IMR-90 (cell line): Measurements from ENCODE around the gene PIH1D1. TPM values are rescaled to one million over a fixed set of nuclear protein-coding genes. Genes with fewer than 3 reads are reported as not detected.

Source experiments
- ATAC-seq: fragments of 200-7000 bp; cut with Tn5 transposase; 2 replicates; pipeline ENCODE4 v1.9.1; 2020; ENCODE audit warnings: low read depth, mild to moderate bottlenecking, moderate library complexity
- BruUV-seq: library from RNA; stranded (reverse); fragments of 400-500 nt; replicated peaks from 2 replicates; lab custom pipeline; 2021; lab: Mats Ljungman, UMichigan
- CTCF ChIA-PET: fragments of 300-600 bp; formaldehyde crosslinking; extraction: SDS; loops from one replicate; lab custom pipeline; 2021; ENCODE audit warnings: antibody characterized with exemption; lab: Yijun Ruan, JAX
- POLR2A ChIA-PET: fragments of 300-600 bp; sonication (Branson Sonifier 250); formaldehyde crosslinking; loops from one replicate; lab custom pipeline; 2022; ENCODE audit warnings: antibody characterized with exemption; ENCODE audit not compliant: unreplicated experiment; lab: Charles Lee
- DNase-seq: peaks from one replicate; pipeline ENCODE4 v3.0.0; 2013
- H2AFZ ChIP-seq: replicated peaks from 2 replicates; pipeline ENCODE3; 2013; ENCODE audit warnings: low read length, mild to moderate bottlenecking; ENCODE audit not compliant: poor library complexity
- H2AK5ac ChIP-seq: 2 replicates; pipeline ENCODE4 v1.6.1; 2013; ENCODE audit warnings: low read depth, low read length, inconsistent platforms
- H2AK9ac ChIP-seq: replicated peaks from 2 replicates; pipeline ENCODE3; 2013; ENCODE audit warnings: mild to moderate bottlenecking, low read depth, low read length, moderate library complexity; ENCODE audit not compliant: poor library complexity
- H2BK120ac ChIP-seq: 2 replicates; pipeline ENCODE4 v1.6.1; 2013; ENCODE audit warnings: low read depth, low read length, inconsistent platforms
- H2BK15ac ChIP-seq: 3 replicates; pipeline ENCODE4 v1.6.1; 2013; ENCODE audit warnings: low read depth, low read length, inconsistent platforms
- H2BK20ac ChIP-seq: 2 replicates; pipeline ENCODE4 v1.6.1; 2013; ENCODE audit warnings: low read depth, mild to moderate bottlenecking, inconsistent platforms, low read length, moderate library complexity
- H2BK5ac ChIP-seq: 2 replicates; pipeline ENCODE4 v1.6.1; 2013; ENCODE audit warnings: mild to moderate bottlenecking, low read depth, low read length, inconsistent platforms; ENCODE audit not compliant: poor library complexity, severe bottlenecking
- H3K14ac ChIP-seq: replicated peaks from 2 replicates; pipeline ENCODE4 v1.6.1; 2013; ENCODE audit warnings: low read depth, low read length, inconsistent platforms
- H3K18ac ChIP-seq: 2 replicates; pipeline ENCODE4 v1.6.1; 2013; ENCODE audit warnings: low read depth, low read length, control low read depth
- H3K23ac ChIP-seq: 2 replicates; pipeline ENCODE4 v1.6.1; 2013; ENCODE audit warnings: low read depth, low read length, inconsistent platforms
- H3K27ac ChIP-seq: 2 replicates; pipeline ENCODE4 v1.5.1; 2013; ENCODE audit warnings: mild to moderate bottlenecking, control low read depth, low read length; ENCODE audit not compliant: insufficient read depth
- H3K27me3 ChIP-seq: 2 replicates; pipeline ENCODE4 v1.6.1; 2013; ENCODE audit warnings: low read length; ENCODE audit not compliant: control insufficient read depth, insufficient read depth
- H3K36me3 ChIP-seq: 2 replicates; pipeline ENCODE4 v1.6.1; 2013; ENCODE audit warnings: low read length, mixed read lengths; ENCODE audit not compliant: control insufficient read depth, insufficient read depth
- H3K4ac ChIP-seq: 2 replicates; pipeline ENCODE4 v1.6.1; 2013; ENCODE audit warnings: low read depth, low read length, inconsistent platforms
- H3K4me1 ChIP-seq: 2 replicates; pipeline ENCODE4 v1.6.1; 2013; ENCODE audit warnings: low read length, mixed read lengths; ENCODE audit not compliant: control insufficient read depth, insufficient read depth
- H3K4me2 ChIP-seq: 2 replicates; pipeline ENCODE4 v1.6.1; 2013; ENCODE audit warnings: low read depth, mild to moderate bottlenecking, control low read depth, low read length, moderate library complexity
- H3K4me3 ChIP-seq: 2 replicates; pipeline ENCODE4 v1.5.1; 2013; ENCODE audit warnings: low read depth, mild to moderate bottlenecking, control low read depth, low read length, moderate library complexity; ENCODE audit not compliant: insufficient read depth
- H3K56ac ChIP-seq: 2 replicates; pipeline ENCODE4 v1.6.1; 2013; ENCODE audit warnings: low read length, inconsistent platforms; ENCODE audit not compliant: insufficient read depth; ENCODE audit errors: extremely low read depth
- H3K79me1 ChIP-seq, 2 experiments: 2 replicates each; pipeline ENCODE4 v1.6.1; 2013; ENCODE audit warnings: low read length in 2 of 2, inconsistent platforms in 1 of 2, low read depth in 1 of 2
- H3K9ac ChIP-seq: 2 replicates; pipeline ENCODE4 v1.6.1; 2013; ENCODE audit warnings: low read depth, low read length, control low read depth
- H3K9me1 ChIP-seq: 2 replicates; pipeline ENCODE4 v1.6.1; 2013; ENCODE audit warnings: low read length, inconsistent platforms; ENCODE audit not compliant: insufficient read depth
- H3K9me3 ChIP-seq: 2 replicates; pipeline ENCODE4 v1.6.1; 2013; ENCODE audit warnings: low read length; ENCODE audit not compliant: control insufficient read depth, insufficient read depth
- H4K20me1 ChIP-seq: 2 replicates; pipeline ENCODE4 v1.6.1; 2013; ENCODE audit warnings: low read length, inconsistent platforms; ENCODE audit not compliant: insufficient read depth
- H4K5ac ChIP-seq: 2 replicates; pipeline ENCODE4 v1.6.1; 2013; ENCODE audit warnings: mild to moderate bottlenecking, low read depth, low read length, control low read depth
- H4K8ac ChIP-seq, 2 experiments: 2 replicates each; pipeline ENCODE4 v1.6.1; 2013; ENCODE audit warnings: low read depth in 2 of 2, low read length in 2 of 2, control low read depth in 1 of 2, inconsistent platforms in 1 of 2
- H4K91ac ChIP-seq: 2 replicates; pipeline ENCODE4 v1.6.1; 2013; ENCODE audit warnings: low read depth, low read length, inconsistent platforms; ENCODE audit not compliant: insufficient read depth
- BHLHE40 ChIP-seq: fragments of 150-350 bp; IDR thresholded peaks from 2 replicates; pipeline ENCODE4 v1.6.1; 2016; ENCODE audit warnings: mild to moderate bottlenecking, low read depth, low read length
- CEBPB ChIP-seq: IDR thresholded peaks from 2 replicates; pipeline ENCODE4 v1.6.1; 2012; ENCODE audit warnings: low read depth, low read length, improper control_type of control experiment
- ELK1 ChIP-seq: fragments of 150-350 bp; IDR thresholded peaks from 2 replicates; pipeline ENCODE4 v1.6.1; 2016; ENCODE audit warnings: low read depth, mild to moderate bottlenecking, low read length, moderate library complexity, borderline replicate concordance
- MAFK ChIP-seq: IDR thresholded peaks from 2 replicates; pipeline ENCODE4 v1.6.1; 2012; ENCODE audit warnings: low read depth, low read length, improper control_type of control experiment
- MAZ ChIP-seq: IDR thresholded peaks from 2 replicates; pipeline ENCODE4 v1.6.1; 2012; ENCODE audit warnings: low read depth, mild to moderate bottlenecking, low read length, improper control_type of control experiment, moderate library complexity, borderline replicate concordance
- MXI1 ChIP-seq: IDR thresholded peaks from 2 replicates; pipeline ENCODE4 v1.6.1; 2012; ENCODE audit warnings: low read depth, mild to moderate bottlenecking, low read length, moderate library complexity, borderline replicate concordance
- NFE2L2 ChIP-seq: fragments of 150-350 bp; IDR thresholded peaks from 2 replicates; pipeline ENCODE4 v1.6.1; 2016; ENCODE audit warnings: low read depth, mild to moderate bottlenecking, low read length
- POLR2A ChIP-seq: IDR thresholded peaks from 2 replicates; pipeline ENCODE4 v1.6.1; 2012; ENCODE audit warnings: mild to moderate bottlenecking, low read depth, low read length
- RAD21 ChIP-seq: IDR thresholded peaks from 2 replicates; pipeline ENCODE4 v1.6.1; 2012; ENCODE audit warnings: low read length, improper control_type of control experiment
- RCOR1 ChIP-seq: IDR thresholded peaks from 2 replicates; pipeline ENCODE4 v1.6.1; 2012; ENCODE audit warnings: mild to moderate bottlenecking, low read length, improper control_type of control experiment; ENCODE audit not compliant: insufficient replicate concordance
- RFX5 ChIP-seq: IDR thresholded peaks from 2 replicates; pipeline ENCODE4 v1.8.0; 2012; ENCODE audit warnings: low read depth, mild to moderate bottlenecking, low read length, moderate library complexity
- SMC3 ChIP-seq: fragments of 150-350 bp; IDR thresholded peaks from 2 replicates; pipeline ENCODE4 v1.6.1; 2016; ENCODE audit warnings: low read depth, mild to moderate bottlenecking, antibody characterized with exemption, low read length, moderate library complexity
- USF2 ChIP-seq: fragments of 150-350 bp; IDR thresholded peaks from 2 replicates; pipeline ENCODE4 v1.6.1; 2017; ENCODE audit warnings: mild to moderate bottlenecking, antibody characterized with exemption, low read length, low read depth
- WGBS, 2 experiments: methylation state at CpG; one replicate each; pipeline versions ENCODE4 v1.1.5 to v1.1.7; 2013; ENCODE audit warnings: missing lambda C conversion rate in 2 of 2; ENCODE audit not compliant: insufficient read length in 1 of 2; ENCODE audit errors: extremely low coverage in 2 of 2; 5-methylcytosine and 5-hydroxymethylcytosine counted together
- dilution Hi-C: fragments of 300-500 bp; cut with HindIII; formaldehyde crosslinking; loops from one replicate; pipeline ENCODE4 v1.14.3; 2018; ENCODE audit warnings: low sequenced_read_pairs; ENCODE audit not compliant: unreplicated experiment
- in situ Hi-C: fragments of 300-500 bp; cut with MboI; formaldehyde crosslinking; loops from 3 replicates; pipeline ENCODE4 v1.14.3; 2019; ENCODE audit warnings: low sequenced_read_pairs, inconsistent platforms, mixed read lengths
- intact Hi-C: fragments of 100-400 bp; cut with micrococcal nuclease; formaldehyde crosslinking; loops from 2 replicates; pipeline ENCODE4 v1.10.0; 2022
- polyA plus RNA-seq, 3 experiments: library from polyadenylated mRNA; depleted of rRNA; stranded (reverse); fragments of >200 nt; gene quantifications; 2 replicates each; pipeline ENCODE4 v1.2.3, GENCODE V29; 2012; ENCODE audit warnings: low replicate concordance in 1 of 3
- total RNA-seq: library from RNA; depleted of rRNA; stranded (reverse); fragments of >200 nt; gene quantifications from 2 replicates; pipeline ENCODE4 v1.2.3, GENCODE V29; 2012

PIH1D1 gene
- total and polyA plus RNA-seq, 2 of the 4 experiments (the other 2 are of a cell fraction): 77.9 to 122 TPM

- ChIA-PET CTCF (interaction anchor here (0.6 to 1.3 kb wide), 5 partner anchors 15 to 375 kb away, joined by 3 to 5 read pairs (median 4); partner anchors contain the start of gene ALDH16A1), POLR2A (interaction anchor here (0.6 kb wide), 1 partner anchor 8 kb away, joined by 3 read pairs; no protein-coding TSS in a partner anchor)
- WGBS, 2 experiments: 13% methylated on average over 15 of the region's 33 CpGs; no CpG with 5 or more reads in 1 of the 2 experiments
- TF ChIP-seq CEBPB (no peak), MAFK (no peak), RAD21 (peak; percentile 69), SMC3 (peak; percentile 74), USF2 (no peak), MAZ (peak; percentile 87), NFE2L2 (no peak), BHLHE40 (peak; percentile 13; the same call in 1 of the 2 replicates), POLR2A (no peak), RCOR1 (no peak), RFX5 (0 out of 2 replicates have a peak, but pooled peaks have one; percentile 5), ELK1 (no peak), MXI1 (peak; percentile 72)
Observed at GRCh38 chr19:49473868-49474541, 22.4 kb upstream of the PIH1D1 start, which contains the start of gene FLT3LG. Gene FLT3LG (plus strand): TSS chr19:49474215. CDS start chr19:49474640, 425 bp downstream.

More at GRCh38 chr19:49473868-49474541, 22.4 kb upstream of the PIH1D1 start, which contains the start of gene FLT3LG:
- H3K23ac ChIP-seq: peak within 1 kb of the TSS; percentile 73
- peak within 1 kb of the TSS; percentile 59 for H3K4me3 ChIP-seq
- peak within 1 kb of the TSS; percentile 81 for H4K91ac ChIP-seq
- H2AFZ ChIP-seq: peak within 1 kb of the TSS; percentile 96
- peak within 1 kb of the TSS; percentile 93 for H3K4me2 ChIP-seq
- peak within 1 kb of the TSS; percentile 78 for H4K5ac ChIP-seq
- no TSS peak for BruUV-seq
- H2BK20ac ChIP-seq: 0 out of 2 replicates have a peak within 1 kb of the TSS, but pooled peaks have one; percentile 48
- peak within 1 kb of the TSS; percentile 96 for H3K4ac ChIP-seq
- no peaks in the 10 kb centered on the region for H3K27me3 ChIP-seq
- H3K9me1 ChIP-seq: peaks cover 12% of the 10 kb centered on the region; the same call in 1 of the 2 replicates
- peak within 1 kb of the TSS; percentile 70 for H2BK120ac ChIP-seq
- intact Hi-C loops (loop anchor here (1.0 kb wide), 2 partner anchors 73 to 96 kb away; no protein-coding TSS in a partner anchor), dilution Hi-C loops (no loop called here), in situ Hi-C loops (no loop called here)
- H3K18ac ChIP-seq: peak within 1 kb of the TSS; percentile 65; the same call in 1 of the 2 replicates
- H3K79me1 ChIP-seq: peaks cover 0 to 8% of the 10 kb centered on the region in 2 experiments; a peak in 2 of 4 replicates
- H2AK5ac ChIP-seq: peak within 1 kb of the TSS; percentile 99
- peaks cover 11% of the 10 kb centered on the region; the same call in 1 of the 2 replicates for H3K4me1 ChIP-seq
- peak within 1 kb of the TSS; percentile 96 for H2AK9ac ChIP-seq
- no peaks in the 10 kb centered on the region for H4K20me1 ChIP-seq
- ATAC-seq (peak; percentile 85), DNase-seq (peak; percentile 69)
- peak within 1 kb of the TSS; percentile 40 for H3K56ac ChIP-seq
- peak within 1 kb of the TSS; percentile 58; the same call in 1 of the 3 replicates for H2BK15ac ChIP-seq
- peaks cover 1% of the 10 kb centered on the region; the same call in 1 of the 2 replicates for H3K36me3 ChIP-seq
- peak within 1 kb of the TSS; percentile 49 for H3K27ac ChIP-seq
- peak within 1 kb of the TSS; percentile 85 to 96 for H4K8ac ChIP-seq
- H3K9me3 ChIP-seq: no peaks in the 10 kb centered on the region
- peak within 1 kb of the TSS; percentile 92 for H3K14ac ChIP-seq
- peak within 1 kb of the TSS; percentile 5 for H2BK5ac ChIP-seq
- peak within 1 kb of the TSS; percentile 82 for H3K9ac ChIP-seq
